H1 (cell line): ENCODE data around the gene ABCA2.

Experiments used
- BRCA1 ChIP-seq: IDR thresholded peaks from 2 replicates; pipeline ENCODE4 v1.6.1; 2012; ENCODE audit warnings: low read depth, low read length, improper control_type of control experiment
- EZH2 ChIP-seq: fragments of 200-600 bp; sonication (generic); IDR thresholded peaks from 2 replicates; pipeline ENCODE4 v1.7.1; 2012; ENCODE audit warnings: low read depth, mild to moderate bottlenecking, moderate library complexity, low read length, inconsistent platforms; ENCODE audit not compliant: severe bottlenecking
- GABPA ChIP-seq: IDR thresholded peaks from 2 replicates; pipeline ENCODE4 v1.6.1; 2011; ENCODE audit warnings: mild to moderate bottlenecking, low read length, moderate library complexity, borderline replicate concordance; ENCODE audit not compliant: insufficient read depth
- KDM1A ChIP-seq: fragments of 200-600, 300-600 bp; sonication (generic); IDR thresholded peaks from 2 replicates; pipeline ENCODE4 v1.7.1; 2016; ENCODE audit warnings: mild to moderate bottlenecking, low read length, borderline replicate concordance
- POLR2A ChIP-seq, 2 experiments: IDR thresholded peaks; 1 replicate in 1 of 2; 2 replicates in 1 of 2; pipeline ENCODE4 v1.6.1; 2011; ENCODE audit warnings: low read depth in 2 of 2, low read length in 2 of 2, mild to moderate bottlenecking in 2 of 2; ENCODE audit errors: control extremely low read depth in 1 of 2
- TAF1 ChIP-seq: IDR thresholded peaks from 2 replicates; pipeline ENCODE4 v1.6.1; 2011; ENCODE audit warnings: mild to moderate bottlenecking, low read depth, low read length
- TF ChIP-seq, protein P1 (sequence below): IDR thresholded peaks from 2 replicates; pipeline ENCODE4 v1.6.1; 2012; ENCODE audit warnings: inconsistent platforms
- TF ChIP-seq, protein P2 (sequence below), 3 experiments: IDR thresholded peaks; 1 replicate in 2 of 3; 2 replicates in 1 of 3; pipeline versions ENCODE4 v1.5.1 to v1.6.1; 2011; ENCODE audit warnings: low read length in 3 of 3, mild to moderate bottlenecking in 3 of 3, inconsistent platforms in 2 of 3, low read depth in 1 of 3, moderate library complexity in 1 of 3; ENCODE audit not compliant: insufficient read depth in 1 of 3; ENCODE audit errors: control extremely low read depth in 1 of 3

DNA sequence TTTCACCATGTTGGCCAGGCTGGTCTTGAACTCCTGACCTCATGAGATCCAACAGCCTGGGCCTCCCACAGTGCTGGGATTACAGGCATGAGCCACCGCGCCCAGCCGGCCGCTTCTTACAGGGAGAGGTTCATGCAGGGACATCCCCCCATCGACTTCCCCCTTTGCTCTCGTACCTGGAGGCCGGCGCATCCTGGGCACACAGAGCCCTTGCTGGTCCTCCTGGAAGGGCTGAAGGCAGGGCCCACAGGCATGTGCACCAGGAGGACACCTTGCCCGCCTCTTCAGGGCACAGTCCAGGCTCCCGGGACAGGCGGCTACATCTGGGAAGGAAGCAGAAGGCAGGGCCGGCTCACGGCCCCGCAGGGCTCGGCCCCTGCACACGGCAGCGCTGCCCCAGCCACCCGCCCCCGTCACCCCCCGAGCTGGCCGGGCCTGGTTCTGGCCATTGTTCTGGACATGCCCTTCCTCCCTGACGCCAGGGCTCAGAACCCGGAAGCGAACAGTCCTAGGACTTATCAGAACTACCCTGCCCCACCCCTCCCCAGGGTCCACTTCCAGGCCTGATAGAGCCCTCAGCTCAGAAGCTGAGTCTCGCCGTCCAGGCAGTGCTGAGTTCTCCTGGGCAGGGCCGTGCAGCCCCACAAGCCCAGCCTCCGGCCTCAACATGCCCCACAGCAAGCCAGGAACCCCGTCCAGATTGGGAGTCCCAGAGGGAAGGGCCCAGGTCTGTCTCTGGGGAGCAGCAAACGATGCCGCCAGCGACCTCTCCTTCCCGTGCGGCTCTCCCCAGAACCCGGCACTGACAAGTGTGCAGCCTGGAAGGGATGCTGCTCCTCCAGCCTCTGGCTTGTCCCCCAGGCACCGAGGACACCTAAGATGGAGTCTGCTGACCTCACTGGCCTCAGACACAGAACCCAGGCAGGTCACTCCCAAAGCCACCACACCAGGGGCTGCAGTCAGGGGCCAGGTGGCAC, 15.0 kb upstream of the ABCA2 start:
- TF ChIP-seq BRCA1 = no peak
- TF ChIP-seq KDM1A = no peak
- no peak for TF ChIP-seq GABPA
- TF ChIP-seq, protein P1, sequence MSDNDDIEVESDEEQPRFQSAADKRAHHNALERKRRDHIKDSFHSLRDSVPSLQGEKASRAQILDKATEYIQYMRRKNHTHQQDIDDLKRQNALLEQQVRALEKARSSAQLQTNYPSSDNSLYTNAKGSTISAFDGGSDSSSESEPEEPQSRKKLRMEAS = no peak
- TF ChIP-seq POLR2A (IDR thresholded peaks at IDR 0.05; ENCODE audit: control extremely low read depth in 1 of 2, low read depth in 2 of 2, low read length in 2 of 2) = no peak
- no peak for TF ChIP-seq EZH2
- TF ChIP-seq, protein P2, sequence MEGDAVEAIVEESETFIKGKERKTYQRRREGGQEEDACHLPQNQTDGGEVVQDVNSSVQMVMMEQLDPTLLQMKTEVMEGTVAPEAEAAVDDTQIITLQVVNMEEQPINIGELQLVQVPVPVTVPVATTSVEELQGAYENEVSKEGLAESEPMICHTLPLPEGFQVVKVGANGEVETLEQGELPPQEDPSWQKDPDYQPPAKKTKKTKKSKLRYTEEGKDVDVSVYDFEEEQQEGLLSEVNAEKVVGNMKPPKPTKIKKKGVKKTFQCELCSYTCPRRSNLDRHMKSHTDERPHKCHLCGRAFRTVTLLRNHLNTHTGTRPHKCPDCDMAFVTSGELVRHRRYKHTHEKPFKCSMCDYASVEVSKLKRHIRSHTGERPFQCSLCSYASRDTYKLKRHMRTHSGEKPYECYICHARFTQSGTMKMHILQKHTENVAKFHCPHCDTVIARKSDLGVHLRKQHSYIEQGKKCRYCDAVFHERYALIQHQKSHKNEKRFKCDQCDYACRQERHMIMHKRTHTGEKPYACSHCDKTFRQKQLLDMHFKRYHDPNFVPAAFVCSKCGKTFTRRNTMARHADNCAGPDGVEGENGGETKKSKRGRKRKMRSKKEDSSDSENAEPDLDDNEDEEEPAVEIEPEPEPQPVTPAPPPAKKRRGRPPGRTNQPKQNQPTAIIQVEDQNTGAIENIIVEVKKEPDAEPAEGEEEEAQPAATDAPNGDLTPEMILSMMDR (IDR thresholded peaks at IDR 0.05; ENCODE audit: control extremely low read depth in 1 of 3, insufficient read depth in 1 of 3, low read depth in 1 of 3, low read length in 3 of 3) = no peak
- no peak for TF ChIP-seq TAF1
